Muscle layer of colon (tissue), 2 donors: Measurements from ENCODE around the gene MYH2.

ENCODE experiments used
- H3K27ac ChIP-seq: one replicate; pipeline ENCODE4 v1.7.0; 2013; ENCODE audit warnings: low read depth, mild to moderate bottlenecking, low read length, moderate library complexity
- H3K27me3 ChIP-seq, 2 donors: one replicate each; pipeline ENCODE4 v1.7.0; 2013; ENCODE audit warnings: low read length in 2 of 2, mild to moderate bottlenecking in 2 of 2; ENCODE audit not compliant: insufficient read depth in 2 of 2, control insufficient read depth in 1 of 2
- H3K36me3 ChIP-seq: one replicate; pipeline ENCODE4 v1.7.0; 2013; ENCODE audit warnings: mild to moderate bottlenecking, low read length; ENCODE audit not compliant: insufficient read depth
- H3K4me1 ChIP-seq: one replicate; pipeline ENCODE4 v1.7.0; 2013; ENCODE audit warnings: mild to moderate bottlenecking, low read length; ENCODE audit not compliant: insufficient read depth
- H3K4me3 ChIP-seq, 2 donors: one replicate each; pipeline ENCODE4 v1.7.0; 2013; ENCODE audit warnings: low read length in 2 of 2, low read depth in 1 of 2, mild to moderate bottlenecking in 1 of 2, moderate library complexity in 1 of 2
- H3K9ac ChIP-seq: one replicate; pipeline ENCODE4 v1.7.0; 2013; ENCODE audit warnings: low read length
- H3K9me3 ChIP-seq: one replicate; pipeline ENCODE4 v1.7.0; 2013; ENCODE audit warnings: mild to moderate bottlenecking, low read length
- donor health status: abdominal sarcoma.
- donor health status: Adenocarcinoma of cecum.

MYH2 gene

DNA sequence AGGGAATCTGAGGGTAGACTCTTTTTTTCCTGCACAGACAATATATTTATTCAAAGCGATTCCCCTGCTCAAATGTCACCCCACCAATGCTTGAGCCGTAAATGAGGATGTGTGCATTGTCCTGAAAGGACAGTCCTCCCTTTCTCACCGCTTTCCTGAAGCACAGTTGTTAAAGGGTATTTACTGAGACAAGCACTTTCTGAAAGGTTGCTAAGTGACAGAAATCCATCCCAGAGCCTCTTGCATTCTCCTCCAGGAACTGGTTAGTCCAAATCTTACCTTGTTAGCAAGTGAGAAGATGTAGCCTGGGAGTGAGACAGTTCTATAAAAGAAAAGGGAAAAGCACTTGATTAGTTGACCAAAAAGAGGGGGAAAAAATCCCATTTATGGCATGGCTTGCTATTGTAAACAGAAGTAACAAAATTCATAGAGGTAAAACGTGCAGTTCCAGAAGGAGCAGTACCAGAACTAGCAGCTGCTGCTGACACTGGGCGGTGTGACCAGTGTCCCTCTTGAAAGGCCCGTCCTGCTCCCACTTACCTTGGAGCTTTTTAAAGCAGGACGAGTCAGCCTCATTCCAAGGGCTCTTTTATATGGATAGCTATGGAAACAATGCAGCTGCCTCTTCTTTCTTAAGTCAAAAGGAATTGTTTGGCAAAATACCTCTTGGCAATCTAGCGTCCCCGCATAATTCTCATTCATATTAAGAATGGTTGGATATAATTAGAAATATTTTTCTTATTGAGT, at the start of gene MYH2:
Gene MYH2 (minus strand): TSS at position 563 of the 747 bp plus-strand sequence. CDS start 1,738 bp downstream, outside the sequence.
- H3K27me3 ChIP-seq: no peaks in the 10 kb centered on the region
- H3K36me3 ChIP-seq: no peaks in the 10 kb centered on the region
- no peak within 1 kb of the TSS for H3K9ac ChIP-seq
- H3K4me3 ChIP-seq: no peak within 1 kb of the TSS
- no peaks in the 10 kb centered on the region for H3K4me1 ChIP-seq
- H3K9me3 ChIP-seq: no peaks in the 10 kb centered on the region
- no peak within 1 kb of the TSS for H3K27ac ChIP-seq

DNA sequence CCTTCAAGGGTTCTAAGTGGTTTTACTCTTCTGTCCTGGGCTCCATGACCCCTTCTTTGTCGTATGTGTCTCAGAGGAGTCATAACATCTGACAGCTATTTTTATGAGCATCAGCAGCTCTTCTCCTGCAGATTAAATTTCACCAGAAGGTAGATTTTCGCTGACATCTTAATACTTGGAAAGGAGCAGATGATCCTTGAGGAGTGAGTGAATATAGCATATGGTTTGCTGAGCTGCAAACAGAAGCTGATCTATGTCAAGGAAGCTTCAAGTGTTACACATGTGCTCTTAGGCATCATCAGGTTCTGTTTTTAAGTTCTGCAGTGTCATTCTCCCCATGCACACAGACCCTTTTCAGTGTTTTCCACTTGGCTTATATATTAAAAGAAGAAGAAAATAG, 49.2 kb upstream of the MYH2 start:
- H3K4me1 ChIP-seq: no peaks in the 10 kb centered on the region
- no peak overlapping the region for H3K27ac ChIP-seq
- no peak overlapping the region for H3K9ac ChIP-seq
- no peak overlapping the region for H3K4me3 ChIP-seq
- no peaks in the 10 kb centered on the region for H3K36me3 ChIP-seq
- H3K27me3 ChIP-seq: no peaks in the 10 kb centered on the region
- no peaks in the 10 kb centered on the region for H3K9me3 ChIP-seq

DNA sequence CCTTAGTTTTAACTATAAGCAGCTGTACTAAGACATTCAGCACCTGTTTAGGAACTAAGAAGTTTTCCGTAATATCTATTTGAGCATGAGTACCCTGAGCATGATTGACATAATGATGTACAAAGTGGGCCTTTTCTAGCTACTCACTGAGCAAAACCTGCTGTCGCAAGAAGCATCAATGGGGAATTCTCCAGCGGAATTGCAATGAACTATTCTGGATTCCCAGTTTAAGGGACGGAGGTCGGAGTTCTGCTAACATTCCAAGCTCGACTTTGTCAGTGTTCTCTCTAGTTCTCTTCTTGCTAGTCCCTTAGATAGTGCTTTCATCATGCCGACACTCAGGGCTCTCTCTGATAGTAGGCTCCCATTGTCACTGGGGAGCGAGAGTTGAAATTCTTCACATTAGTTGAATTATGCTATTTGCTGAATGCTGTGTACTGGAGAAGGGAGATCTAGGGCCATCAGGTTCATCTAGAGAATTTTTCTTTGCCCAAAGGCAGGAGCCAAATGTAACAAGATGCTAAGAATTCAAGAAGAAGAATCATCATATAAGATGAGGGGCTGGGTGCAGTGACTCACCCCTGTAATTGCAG, 40.2 kb upstream of the MYH2 start:
- no peak overlapping the region for H3K9ac ChIP-seq

DNA sequence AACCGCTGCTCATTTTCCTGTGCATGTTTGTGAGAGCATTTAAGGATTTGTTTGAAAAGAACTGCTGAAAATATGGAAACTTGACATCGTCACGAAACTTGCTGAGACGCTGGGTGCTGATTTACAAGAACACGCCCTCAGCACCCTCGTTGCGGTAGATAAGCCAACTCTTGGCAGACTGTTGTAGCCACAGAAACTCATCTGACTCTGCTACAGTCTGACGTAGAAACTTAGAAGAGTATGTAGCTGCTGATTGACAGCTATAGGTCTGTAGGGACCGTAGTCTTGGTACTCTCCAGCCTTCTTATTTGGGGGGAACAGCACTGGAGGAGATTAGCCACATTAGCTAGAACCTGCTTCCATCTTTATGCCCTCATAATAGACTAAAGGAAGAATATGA, 36.1 kb upstream of the MYH2 start:
- Histone ChIP-seq H3K27ac (no peak overlapping the region), H3K9ac (no peak overlapping the region), H3K4me3 (no peak overlapping the region), H3K9me3 (no peaks in the 10 kb centered on the region), H3K27me3 (no peaks in the 10 kb centered on the region), H3K36me3 (no peaks in the 10 kb centered on the region), H3K4me1 (no peaks in the 10 kb centered on the region)

More for the DNA sequence above, 40.2 kb upstream of the MYH2 start:
- H3K27ac ChIP-seq: no peak overlapping the region
- H3K9me3 ChIP-seq: no peaks in the 10 kb centered on the region
- no peak overlapping the region for H3K4me3 ChIP-seq
- H3K36me3 ChIP-seq: no peaks in the 10 kb centered on the region
- no peaks in the 10 kb centered on the region for H3K27me3 ChIP-seq
- H3K4me1 ChIP-seq: no peaks in the 10 kb centered on the region

DNA sequence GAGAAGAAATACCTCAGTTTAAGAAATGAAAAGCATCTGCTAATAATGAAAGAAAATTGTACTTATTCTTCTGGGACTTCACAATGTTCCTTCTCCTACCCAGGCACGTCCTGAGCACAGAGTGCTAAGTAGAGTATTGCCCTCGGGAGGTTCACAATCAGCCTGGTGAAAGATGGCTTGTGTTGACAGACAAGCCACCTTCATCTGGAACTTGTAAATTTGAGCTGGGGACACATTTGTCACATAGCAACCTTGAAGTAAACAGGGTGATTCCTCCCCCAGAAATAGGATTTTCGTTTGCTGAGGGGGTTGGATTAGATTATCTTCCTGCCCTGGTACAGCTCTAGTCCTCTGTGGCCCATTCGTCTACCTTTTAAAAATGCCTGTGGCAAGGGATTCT, 34.4 kb upstream of the MYH2 start:
- Histone ChIP-seq H3K9me3 (no peaks in the 10 kb centered on the region), H3K9ac (no peak overlapping the region), H3K27ac (no peak overlapping the region), H3K4me1 (no peaks in the 10 kb centered on the region), H3K36me3 (no peaks in the 10 kb centered on the region), H3K27me3 (no peaks in the 10 kb centered on the region), H3K4me3 (no peak overlapping the region)

DNA sequence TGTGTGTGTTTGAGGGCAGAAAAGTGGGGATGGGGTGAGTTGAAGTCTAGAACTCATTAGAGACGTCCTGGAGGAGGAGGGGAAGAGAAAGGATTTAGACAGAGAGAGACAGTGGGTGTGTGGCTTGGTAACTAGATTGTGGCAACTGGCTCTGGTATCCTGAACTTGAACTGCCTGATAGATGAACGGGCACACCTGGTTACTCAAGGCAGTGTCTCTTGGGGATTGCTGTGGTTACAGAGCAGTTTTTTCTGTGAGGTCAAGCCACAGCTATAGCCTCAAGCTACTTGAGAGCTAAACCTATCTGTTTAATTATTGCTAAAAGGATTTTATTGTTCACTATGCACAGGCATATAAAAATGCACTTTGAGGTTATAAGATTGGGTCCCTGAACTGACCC, 29.8 kb upstream of the MYH2 start:
- H3K27me3 ChIP-seq: no peaks in the 10 kb centered on the region
- H3K4me1 ChIP-seq: no peaks in the 10 kb centered on the region
- H3K36me3 ChIP-seq: no peaks in the 10 kb centered on the region
- H3K9me3 ChIP-seq: no peaks in the 10 kb centered on the region
- no peak overlapping the region for H3K27ac ChIP-seq
- H3K9ac ChIP-seq: no peak overlapping the region
- no peak overlapping the region for H3K4me3 ChIP-seq

DNA sequence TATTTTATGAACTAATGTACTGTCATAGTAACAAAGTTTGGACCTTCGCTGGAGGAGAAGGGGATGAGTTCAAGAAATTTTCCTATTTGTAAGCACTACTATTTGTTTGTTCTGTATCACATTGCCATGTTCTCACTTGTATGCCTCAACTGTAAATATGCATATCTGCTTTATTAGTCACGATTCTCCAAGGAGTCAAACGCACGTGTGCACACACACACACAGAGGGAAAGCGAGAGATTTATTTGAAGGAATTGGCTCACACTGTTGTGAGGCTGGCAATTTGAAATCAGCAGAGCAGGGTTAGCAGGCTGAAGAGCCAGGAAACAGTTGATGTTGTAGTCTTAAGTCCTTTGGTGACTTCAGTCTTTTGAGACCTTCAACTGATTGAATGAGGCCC, 24.9 kb upstream of the MYH2 start:
- H3K27me3 ChIP-seq: no peaks in the 10 kb centered on the region
- H3K4me1 ChIP-seq: no peaks in the 10 kb centered on the region
- H3K36me3 ChIP-seq: no peaks in the 10 kb centered on the region
- H3K27ac ChIP-seq: no peak overlapping the region
- no peak overlapping the region for H3K9ac ChIP-seq
- no peaks in the 10 kb centered on the region for H3K9me3 ChIP-seq
- no peak overlapping the region for H3K4me3 ChIP-seq

DNA sequence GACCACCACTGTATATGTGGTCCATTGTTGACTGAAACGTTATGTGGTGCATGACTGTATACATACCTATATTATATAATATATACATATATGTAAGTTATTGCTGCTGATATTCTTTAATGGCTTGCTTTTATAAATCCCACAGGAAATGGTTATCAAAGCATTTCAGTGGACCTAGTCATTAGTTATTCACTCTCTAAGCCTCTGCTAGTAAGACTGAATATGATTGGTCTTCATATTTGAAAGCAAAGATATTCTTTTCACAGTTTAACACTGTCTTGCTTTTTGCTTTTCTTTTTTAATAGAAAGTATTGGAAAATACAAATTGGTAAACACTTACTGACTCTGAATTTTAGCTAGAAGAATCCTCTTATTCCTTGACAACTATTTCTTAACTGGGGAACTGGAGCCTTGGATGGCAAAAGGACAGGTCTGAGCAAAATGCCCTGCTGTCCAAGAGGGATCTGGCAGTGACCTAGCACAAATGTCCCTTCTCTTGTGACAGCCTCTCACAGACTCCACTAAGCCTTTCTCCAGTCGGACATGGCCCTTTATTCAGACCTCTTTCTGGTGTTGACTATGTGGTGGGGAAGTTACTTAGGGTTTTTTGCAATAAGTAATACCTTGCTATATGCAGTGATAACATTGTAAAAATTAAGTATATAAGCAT, 14.7 kb upstream of the MYH2 start:
- Histone ChIP-seq H3K27me3 (no peaks in the 10 kb centered on the region), H3K4me1 (no peaks in the 10 kb centered on the region), H3K9ac (no peak overlapping the region), H3K36me3 (no peaks in the 10 kb centered on the region), H3K4me3 (no peak overlapping the region), H3K9me3 (no peaks in the 10 kb centered on the region), H3K27ac (no peak overlapping the region)

DNA sequence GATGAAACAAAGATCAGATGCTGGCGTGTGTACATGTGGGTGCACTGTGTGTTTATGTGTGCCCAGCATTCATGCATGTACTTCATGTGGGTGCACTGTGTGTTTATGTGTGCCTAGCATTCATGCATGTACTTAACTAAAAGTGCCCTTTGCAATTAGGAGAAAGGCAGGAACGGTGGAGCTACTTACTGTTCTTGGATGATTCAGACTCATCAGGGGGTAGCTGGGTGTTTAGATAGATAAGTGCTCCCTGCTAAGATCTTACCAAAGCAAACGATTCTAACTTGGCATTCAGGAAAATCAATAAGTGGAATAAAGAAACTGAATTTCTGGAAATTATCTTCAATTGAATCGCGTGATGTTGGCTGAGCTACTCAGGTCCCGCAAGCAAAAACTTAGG, 8.6 kb upstream of the MYH2 start:
- no peak overlapping the region for H3K4me3 ChIP-seq
- no peaks in the 10 kb centered on the region for H3K36me3 ChIP-seq
- H3K27ac ChIP-seq: no peak overlapping the region
- H3K4me1 ChIP-seq: no peaks in the 10 kb centered on the region
- H3K9ac ChIP-seq: no peak overlapping the region
- H3K9me3 ChIP-seq: no peaks in the 10 kb centered on the region
- no peaks in the 10 kb centered on the region for H3K27me3 ChIP-seq

DNA sequence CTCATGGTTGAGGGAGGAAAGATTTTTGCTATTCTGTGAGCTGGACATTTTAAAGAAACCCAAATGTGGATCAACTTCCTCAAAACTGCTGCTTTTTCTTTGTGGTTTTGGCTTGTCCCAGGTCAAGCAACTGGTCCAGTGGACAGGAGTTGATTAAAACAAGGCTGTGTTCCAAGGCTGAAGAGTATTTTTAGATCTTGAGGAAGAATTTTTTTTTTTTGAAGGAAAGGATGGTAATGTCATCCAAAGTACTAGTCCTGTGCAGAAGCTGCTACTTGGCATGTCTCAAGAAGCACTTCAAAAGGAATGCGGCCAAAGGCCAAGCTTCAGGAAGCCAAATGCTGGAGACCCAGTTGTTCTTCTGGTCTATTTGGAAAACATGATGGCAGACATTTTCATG, 8.0 kb upstream of the MYH2 start:
- no peaks in the 10 kb centered on the region for H3K36me3 ChIP-seq
- H3K4me1 ChIP-seq: no peaks in the 10 kb centered on the region
- H3K27ac ChIP-seq: no peak overlapping the region
- H3K27me3 ChIP-seq: no peaks in the 10 kb centered on the region
- H3K9ac ChIP-seq: no peak overlapping the region
- H3K4me3 ChIP-seq: no peak overlapping the region
- H3K9me3 ChIP-seq: no peaks in the 10 kb centered on the region

DNA sequence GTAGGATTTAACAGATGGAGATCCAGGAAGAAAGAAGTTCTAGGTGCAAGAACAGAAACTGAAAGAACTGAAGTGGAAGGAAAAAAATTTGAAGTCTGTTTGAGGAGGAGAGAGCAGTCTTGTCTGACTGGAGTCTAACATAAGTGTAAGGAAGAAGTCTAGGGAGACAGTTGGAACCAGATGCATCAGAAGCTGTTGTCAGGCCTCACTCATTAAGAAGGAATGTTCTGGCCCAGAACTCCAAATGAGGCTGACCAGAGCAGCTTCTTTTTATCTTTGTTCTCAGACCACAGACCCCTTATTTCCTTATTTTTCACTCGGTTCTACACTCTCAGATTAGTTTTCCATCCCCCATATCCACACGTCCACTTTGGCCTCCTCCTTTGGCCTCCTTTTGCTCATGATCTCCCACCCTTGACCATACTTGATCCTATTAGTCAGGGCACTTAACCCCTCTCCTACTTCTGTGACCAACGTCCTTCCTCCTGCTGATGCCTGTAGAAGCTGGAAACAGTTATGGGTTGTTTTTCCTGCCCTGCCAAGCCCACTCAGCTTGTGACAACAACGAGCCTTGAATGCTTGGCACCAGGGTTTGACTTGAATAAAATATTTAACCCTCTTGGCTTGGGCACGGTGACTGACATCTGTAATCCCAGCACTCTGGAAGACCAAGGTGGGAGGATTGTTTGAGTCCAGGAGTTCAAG, 7.0 kb upstream of the MYH2 start:
- H3K9me3 ChIP-seq: no peaks in the 10 kb centered on the region
- no peak overlapping the region for H3K4me3 ChIP-seq
- H3K36me3 ChIP-seq: no peaks in the 10 kb centered on the region
- no peaks in the 10 kb centered on the region for H3K27me3 ChIP-seq
- no peak overlapping the region for H3K27ac ChIP-seq
- H3K9ac ChIP-seq: no peak overlapping the region
- no peaks in the 10 kb centered on the region for H3K4me1 ChIP-seq
